K562 treated with DMSO at 1 percent for 24 hours (cell line): ENCODE measurements around the gene RNASEH1. TPM values are rescaled to one million over a fixed set of nuclear protein-coding genes. Genes with fewer than 3 reads are reported as not detected.

Experiments used
- total RNA-seq: library from RNA; unstranded; fragments of 300-600 nt; gene quantifications from 2 replicates; pipeline ENCODE4 v1.2.3, GENCODE V29; 2022; ENCODE audit warnings: low read depth; ENCODE audit not compliant: insufficient read depth

Gene RNASEH1, protein sequence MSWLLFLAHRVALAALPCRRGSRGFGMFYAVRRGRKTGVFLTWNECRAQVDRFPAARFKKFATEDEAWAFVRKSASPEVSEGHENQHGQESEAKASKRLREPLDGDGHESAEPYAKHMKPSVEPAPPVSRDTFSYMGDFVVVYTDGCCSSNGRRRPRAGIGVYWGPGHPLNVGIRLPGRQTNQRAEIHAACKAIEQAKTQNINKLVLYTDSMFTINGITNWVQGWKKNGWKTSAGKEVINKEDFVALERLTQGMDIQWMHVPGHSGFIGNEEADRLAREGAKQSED
- 15.7 and 17.1 TPM in 2 replicates for total RNA-seq

DNA sequence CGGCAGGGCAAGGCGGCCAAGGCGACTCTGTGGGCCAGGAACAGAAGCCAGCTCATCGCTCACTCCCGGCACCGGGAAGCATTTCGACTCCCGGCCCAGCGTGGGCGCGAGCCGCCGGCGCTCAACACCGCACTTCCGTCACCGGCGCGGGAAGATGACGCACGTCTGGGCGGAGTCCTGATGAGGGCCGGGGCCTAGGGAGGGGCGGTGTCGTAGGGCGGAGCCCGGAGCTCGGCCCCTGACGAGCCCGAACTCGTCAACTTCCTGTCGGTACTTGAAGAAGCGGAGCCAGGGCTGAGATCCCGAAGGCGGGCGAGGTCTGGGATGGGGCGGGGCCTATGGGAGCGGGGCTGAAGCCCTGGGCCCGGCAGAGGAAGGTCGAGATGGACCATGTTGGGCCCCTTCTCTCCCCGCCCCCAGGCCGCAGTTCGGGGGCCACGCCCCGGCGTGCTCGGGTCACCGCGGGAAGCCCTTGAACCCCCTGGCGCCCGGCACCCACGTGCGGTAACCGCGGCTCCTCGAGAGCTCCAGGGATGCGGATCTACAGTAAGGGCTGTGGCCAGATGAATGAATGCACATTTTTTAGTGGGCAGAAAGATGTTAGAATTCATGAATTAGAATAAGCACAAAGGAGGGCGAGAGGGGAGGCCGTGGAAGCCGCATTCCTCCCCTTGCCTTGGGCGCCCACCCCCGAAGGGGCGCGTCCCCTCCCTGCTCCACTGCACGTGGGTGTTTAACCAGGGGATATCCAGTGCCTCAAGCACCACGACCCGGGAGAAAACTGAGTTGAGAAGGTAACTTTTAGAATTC is at the start of gene RNASEH1:
Gene RNASEH1, minus strand, starts transcription at position 129 of the 810 bp plus-strand sequence. Its CDS starts 73 bp downstream, at position 56.

DNA sequence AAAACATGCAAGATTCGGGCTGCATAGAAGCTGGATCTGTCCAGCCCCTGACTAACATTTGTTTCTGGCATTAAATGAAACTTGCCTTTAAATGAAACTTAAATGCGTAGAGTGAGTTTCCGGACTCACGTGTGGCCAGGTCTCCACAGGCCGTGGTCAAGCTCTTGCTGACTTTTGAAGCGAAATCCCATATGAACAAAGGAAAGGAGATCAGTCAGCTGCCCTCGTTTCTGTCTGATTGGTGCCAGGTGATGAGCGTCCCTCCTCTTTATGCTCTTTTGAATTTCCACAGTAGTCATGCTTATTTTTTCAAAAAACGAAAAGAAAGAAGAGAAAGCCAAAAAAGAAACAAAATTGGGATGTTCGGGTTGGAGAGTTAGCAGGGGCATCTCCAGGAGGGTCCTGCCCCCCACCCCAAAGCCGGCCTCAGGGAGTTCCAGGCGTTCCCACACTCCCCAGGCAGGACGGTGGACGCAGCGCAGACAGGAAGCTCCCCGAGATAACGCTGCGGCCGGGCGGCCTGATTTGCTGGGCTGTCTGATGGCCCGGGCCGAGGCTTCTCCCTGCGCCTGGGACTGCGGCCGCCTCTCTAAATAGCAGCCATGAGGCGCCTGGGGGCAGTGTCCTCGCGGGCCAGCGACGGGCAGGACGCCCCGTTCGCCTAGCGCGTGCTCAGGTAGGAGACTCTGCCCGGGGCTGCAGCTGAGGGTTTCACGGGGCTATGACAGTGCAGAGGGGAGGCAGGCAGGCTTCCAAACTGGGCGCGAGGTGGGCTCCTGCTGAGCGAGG is 36.6 kb upstream of the RNASEH1 start, which contains the start of gene COLEC11:
Gene COLEC11, plus strand, starts transcription at position 620 of the 789 bp plus-strand sequence. CDS start 9,229 bp downstream, outside the sequence.

DNA sequence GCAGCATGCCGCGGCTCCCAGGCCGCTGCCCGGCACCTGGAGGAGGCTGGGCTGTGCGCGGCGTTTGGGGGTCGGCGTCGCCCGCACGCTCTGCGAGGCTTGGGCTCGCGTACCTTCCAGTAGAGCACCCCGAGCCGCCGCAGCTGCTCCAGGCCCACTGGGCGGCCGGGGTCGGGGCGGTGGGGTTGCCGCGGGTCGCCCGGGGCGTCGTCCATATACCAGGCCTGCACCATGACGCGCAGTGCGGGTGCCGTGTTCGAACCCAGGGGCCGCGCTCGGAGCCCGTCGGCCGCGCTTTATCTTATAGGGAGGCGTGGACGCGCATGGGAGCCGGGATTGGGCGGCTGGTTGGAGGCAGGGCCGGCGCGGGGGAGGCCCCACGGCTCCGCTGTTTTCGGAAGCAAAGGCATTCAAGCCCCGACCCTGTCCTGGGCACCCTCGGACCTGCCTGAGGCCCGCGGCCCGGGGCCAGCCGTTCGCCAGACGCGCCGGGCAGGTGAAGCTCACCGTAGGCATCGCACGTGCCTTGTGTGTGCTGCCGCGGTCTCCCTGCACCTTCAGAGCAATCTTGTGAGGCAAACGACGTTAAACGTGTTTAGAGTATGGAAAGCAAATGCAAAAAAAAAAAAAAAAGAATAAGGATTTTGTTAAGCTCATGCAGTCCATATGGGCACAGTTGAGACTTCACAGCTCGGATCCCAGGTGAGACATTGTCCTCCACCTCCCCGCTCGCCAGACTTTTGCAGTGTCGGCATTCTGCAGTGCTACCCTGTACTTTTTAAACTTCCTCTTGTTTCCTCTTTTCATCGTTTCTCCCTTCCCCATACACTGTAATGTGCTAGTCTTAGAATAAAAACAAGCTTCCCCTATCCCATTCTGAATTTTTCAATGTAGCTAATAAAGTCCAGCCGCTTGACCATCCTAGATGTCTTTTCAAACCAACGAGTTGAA is 38.6 kb downstream of the RNASEH1 start, which contains the start of gene ADI1:
Gene ADI1, minus strand, starts transcription at position 277 of the 951 bp plus-strand sequence. Its CDS starts 44 bp downstream, at position 233.

Other genes starting within 250 kb of the RNASEH1 start
- 27.6 and 28.5 TPM in 2 replicates for gene EIPR1, start 180.5 kb downstream of the RNASEH1 start, total RNA-seq
- 82.4 and 90.1 TPM in 2 replicates for gene TRAPPC12, start 178.6 kb downstream of the RNASEH1 start, total RNA-seq
- 48.9 and 54.1 TPM in 2 replicates for gene ADI1, start 38.8 kb downstream of the RNASEH1 start, total RNA-seq
- 2,173 and 2,351 TPM in 2 replicates for gene RPS7, start 16.9 kb upstream of the RNASEH1 start, total RNA-seq
- 11.0 and 12.1 TPM in 2 replicates for gene COLEC11, start 36.8 kb upstream of the RNASEH1 start, total RNA-seq
- gene ALLC, start 99.9 kb upstream of the RNASEH1 start, total RNA-seq, result not detected in 2 replicates
- gene DCDC2C, start 145.2 kb upstream of the RNASEH1 start, total RNA-seq, result not detected in 2 replicates